GM18511 (cell line): ENCODE measurements around the gene SAMD4A.

Source experiments
- ATAC-seq: cut with Tn5 transposase; IDR thresholded peaks from one replicate; pipeline ENCODE4 v1.9.1; 2021; ENCODE audit warnings: mild to moderate bottlenecking, moderate library complexity; ENCODE audit not compliant: unreplicated experiment

SAMD4A gene

DNA sequence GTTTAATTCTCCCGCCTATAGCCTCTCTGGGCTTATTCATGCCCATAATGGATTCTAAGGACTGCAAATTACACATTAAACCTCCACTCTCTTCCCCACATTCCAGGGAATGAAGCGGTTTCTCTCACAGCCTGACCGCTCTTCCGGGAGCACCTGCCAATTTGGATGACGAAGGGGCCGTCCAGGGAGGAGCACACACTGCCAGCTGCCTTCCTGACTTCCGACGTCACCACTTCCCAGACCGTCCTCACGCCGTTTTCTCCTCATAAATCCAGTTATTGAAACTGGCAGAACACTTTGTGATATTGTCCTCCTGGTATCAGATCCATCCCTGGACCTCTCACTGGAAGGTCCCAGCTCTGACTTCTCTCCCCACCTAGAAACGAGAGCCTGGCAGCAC is 248.1 kb downstream of the SAMD4A start:
- no peak for ATAC-seq

DNA sequence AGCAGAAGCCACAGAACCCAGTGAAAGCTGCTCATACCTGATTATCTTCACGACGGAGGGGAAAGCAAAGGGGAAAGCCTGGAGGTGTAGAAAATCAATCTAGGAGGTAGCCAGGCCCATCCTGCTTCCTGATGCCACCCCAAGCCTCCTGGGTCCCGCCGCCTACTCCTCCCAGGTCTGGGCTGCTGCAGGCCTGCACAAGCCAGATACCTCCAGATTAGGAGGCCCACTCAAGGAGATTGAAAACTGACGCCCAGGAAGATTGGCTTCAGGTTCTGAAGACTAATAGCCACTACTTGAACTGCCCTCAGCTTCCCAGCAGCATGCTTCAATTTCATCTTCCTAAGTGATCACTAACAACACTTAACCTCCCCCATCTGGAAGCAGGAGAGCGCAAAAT is 248.6 kb downstream of the SAMD4A start:
- ATAC-seq, result no peak

DNA sequence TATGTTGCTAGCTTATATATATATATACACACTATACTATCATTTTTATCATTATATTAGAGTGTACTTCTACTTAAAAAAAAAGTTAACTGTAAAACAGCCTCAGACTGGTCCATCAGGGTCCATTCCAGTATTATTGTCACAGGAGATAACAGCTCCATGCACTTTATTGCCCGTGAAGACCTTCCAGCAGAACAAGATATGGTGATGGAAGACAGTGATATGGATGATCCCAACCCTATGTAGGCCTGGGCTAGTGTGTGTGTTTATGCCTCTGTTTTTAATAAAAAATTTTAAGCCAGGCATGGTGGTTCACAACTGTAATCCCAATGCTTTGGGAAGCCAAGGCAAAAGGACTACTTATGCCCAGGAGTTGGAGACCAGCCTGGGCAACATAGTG is 249.5 kb downstream of the SAMD4A start:
- ATAC-seq, result no peak

- no peak for ATAC-seq
These were observed 250.6 kb downstream of the SAMD4A start for GRCh38 chr14:54817506-54817905.

- no peak for ATAC-seq
These were observed 251.5 kb downstream of the SAMD4A start for GRCh38 chr14:54818201-54819133.

GRCh38 chr14:54822685-54823084 is 255.8 kb downstream of the SAMD4A start:
- ATAC-seq, result no peak

DNA sequence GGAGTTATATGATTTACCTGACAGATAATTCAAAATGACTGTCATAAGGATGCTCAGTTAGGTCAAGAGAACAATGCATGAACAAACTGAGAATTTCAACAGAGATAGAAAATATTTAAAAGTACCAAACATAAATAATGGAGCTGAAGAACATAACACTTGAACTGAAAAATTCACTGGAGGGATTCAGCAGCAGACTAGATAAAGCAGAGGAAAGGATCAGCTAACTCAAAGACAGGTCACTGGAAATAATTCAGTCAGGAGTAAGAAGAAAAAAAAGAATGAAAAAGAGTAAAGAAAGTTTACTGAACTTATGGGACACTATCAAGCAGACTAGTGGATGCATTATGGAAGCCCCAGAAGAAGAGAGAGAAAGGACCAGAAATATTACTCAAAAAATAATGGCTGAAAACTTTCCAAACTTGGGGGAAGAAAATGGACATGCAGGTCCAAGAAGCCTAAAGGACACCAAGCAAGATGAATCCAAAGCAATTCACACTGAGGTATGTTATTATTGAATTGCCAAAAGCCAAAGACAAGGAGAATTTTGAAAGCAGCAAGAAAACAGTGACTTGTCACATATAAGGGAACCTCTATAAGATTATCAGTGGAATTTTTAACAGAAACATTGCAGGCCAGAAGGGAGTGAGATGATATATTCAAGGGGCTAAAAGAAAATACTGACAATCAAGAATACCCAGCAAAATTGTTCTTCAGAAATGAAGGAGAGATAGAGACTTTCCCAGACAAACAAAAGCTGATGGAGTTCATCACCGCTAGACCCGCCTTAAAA is 257.0 kb downstream of the SAMD4A start:
- ATAC-seq, result no peak

DNA sequence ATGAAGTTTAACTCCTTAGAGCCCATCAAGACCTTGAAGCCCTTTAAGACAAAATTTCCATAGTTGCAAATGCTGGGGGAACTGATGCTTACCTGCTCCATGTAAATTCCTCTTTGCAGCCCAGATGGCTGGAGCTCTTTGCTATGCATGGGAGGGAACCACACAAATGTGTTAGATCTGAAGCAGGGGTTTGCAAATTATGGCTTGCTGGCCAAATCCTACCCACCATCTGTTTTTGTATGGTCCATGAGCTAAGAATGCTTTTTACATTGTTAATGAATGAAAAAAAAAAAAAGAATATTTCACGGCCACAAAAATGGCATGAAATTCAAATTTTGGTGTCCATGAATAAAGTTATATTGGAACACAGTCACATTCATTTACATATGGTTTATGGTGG is 261.1 kb downstream of the SAMD4A start:
- ATAC-seq, result no peak

DNA sequence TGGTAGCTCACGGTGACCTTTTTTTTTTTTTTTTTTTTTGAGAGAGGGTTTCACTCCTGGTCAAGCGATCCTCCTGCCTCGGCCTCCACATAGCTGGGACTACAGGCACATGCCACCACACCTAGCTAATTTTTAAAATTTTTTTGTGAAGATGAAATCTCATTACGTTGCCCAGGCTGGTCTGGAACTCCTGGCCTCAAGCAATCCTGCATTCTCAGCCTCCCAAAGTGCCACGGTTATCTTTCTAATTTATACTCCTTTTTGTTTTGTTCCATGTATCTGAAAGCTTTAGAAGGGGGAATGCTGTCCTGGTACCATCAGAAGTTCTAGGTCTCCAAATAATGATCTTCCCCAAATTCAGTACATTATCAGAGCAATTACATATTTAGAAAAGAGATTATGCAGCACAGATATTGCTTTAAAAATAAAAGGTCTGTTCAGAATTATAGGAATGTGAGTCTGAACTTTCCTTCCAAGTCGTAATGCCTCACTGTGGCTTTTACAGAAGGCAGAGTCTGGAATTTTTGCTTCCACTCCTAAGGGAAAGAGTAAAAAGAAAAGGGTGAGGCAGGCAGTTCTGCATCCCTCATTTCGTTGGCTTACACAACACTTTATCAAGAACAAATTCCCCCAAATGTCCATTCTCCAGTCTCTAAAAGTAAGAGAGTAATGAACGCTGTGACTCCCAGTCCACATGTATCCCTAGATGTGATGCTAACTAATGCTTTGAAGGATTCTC is 262.7 kb downstream of the SAMD4A start:
- no peak for ATAC-seq

DNA sequence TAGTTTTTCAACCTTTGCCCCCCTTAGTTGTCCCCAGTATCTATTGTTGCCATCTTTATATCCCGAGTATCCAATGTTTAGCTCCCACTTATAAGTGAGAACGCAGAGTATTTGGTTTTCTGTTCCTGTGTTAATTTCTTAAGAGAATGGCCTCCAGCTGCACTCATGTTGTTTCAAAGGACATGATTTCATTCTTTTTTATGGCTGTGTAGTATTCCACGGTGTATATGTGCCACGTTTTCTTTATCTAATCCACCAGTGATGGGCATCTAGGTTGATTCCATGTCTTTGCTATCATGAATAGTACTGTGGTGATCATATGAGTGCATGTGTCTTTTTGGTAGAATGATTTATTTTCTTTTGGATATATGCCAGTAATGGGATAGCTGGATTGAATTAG is 263.7 kb downstream of the SAMD4A start:
- no peak for ATAC-seq

DNA sequence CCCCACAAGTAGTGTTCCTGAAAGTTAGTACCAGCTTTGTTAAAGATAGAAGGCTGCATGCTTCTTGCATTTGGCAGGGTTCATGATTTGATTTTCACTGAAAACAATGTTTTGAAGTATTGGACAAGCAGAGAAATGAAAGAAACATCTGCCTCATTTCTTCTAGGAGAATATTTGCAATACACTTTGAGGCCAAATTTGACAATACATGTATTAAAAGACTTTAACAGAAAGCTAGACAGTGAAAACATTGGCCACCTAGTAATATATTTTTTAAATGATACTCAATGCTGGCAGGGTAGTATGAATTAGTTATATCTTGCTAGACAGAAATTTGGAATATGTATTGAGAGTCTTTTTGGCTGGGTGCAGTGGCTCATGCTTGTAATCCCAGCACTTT is 267.2 kb downstream of the SAMD4A start:
- no peak for ATAC-seq

GRCh38 chr14:54834727-54835126 is 267.8 kb downstream of the SAMD4A start:
- no peak for ATAC-seq

GRCh38 chr14:54836231-54836630 is 269.3 kb downstream of the SAMD4A start:
- no peak for ATAC-seq

GRCh38 chr14:54837508-54838149 is 270.7 kb downstream of the SAMD4A start:
- ATAC-seq, result no peak

- no peak for ATAC-seq
These were observed 272.1 kb downstream of the SAMD4A start for GRCh38 chr14:54838931-54839512.

DNA sequence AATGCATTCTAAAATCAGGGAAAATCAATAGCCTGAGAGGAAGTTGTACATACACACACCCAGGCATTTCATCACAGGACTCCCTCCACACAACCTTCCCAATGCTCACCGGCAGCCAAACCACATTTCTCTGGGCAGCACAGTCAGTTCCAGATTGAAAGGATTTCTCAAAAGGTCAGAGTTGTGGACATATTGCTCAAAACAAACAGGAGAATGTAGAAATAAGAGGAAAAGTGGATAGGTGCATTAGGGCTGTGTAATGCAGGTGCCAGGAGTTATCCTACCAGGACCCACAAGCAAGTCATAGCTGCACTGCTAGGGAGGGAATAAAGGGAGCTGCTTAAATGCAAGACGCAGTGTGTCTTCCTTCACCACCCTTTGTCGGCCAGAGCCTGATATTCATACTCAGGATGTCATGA is 272.8 kb downstream of the SAMD4A start:
- no peak for ATAC-seq

DNA sequence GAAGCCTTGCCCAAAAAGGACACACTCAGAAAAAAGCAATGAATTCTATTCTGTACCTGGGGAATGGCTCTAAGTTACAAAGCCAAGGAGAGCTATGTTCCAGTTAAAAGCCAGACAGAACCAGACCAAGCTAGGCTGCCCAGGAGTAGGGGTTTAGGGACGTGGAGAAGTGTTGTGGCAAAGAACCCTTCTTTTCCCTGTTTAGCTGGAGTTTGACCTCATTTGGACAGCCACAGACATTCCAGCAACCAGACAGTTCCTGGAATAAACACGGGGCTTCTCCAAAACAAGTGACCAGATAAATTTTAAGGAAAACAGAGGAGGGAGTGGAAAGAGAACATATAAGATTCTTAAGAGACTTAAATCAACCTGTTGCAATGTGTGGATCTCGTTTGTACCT is 273.4 kb downstream of the SAMD4A start:
- no peak for ATAC-seq

- no peak for ATAC-seq
These were observed 273.9 kb downstream of the SAMD4A start for GRCh38 chr14:54840798-54841197.
